ENCODE data around the gene LYPD6B. TPM values are rescaled to one million over a fixed set of nuclear protein-coding genes. Genes with fewer than 3 reads are reported as not detected.

LYPD6B gene
- total and polyA plus RNA-seq, 2 donors (not counting 1 experiment from before 2014, with no cell fraction given) = 1.5 to 2.7 TPM

DNA sequence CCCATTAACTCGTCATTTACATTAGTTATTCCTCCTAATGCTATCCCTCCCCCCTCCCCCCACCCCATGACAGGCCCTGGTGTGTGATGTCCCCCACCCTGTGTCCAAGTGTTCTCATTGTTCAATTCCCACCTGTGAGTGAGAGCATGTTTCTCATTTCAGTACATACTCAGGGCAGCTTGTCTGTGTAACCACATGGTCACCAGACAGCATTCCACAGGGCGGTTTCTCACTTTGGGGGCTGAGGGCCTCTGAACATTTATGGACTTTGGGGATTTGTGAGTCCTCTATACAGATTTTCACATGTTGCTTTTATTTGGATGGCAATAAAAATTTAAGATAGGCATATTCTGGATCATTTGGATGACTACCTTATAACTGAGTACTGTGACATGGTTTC lies 84.0 kb downstream of the LYPD6B start:
- no peak overlapping the region for H2AFZ ChIP-seq (ENCODE audit: insufficient read depth, low read depth, low read length, poor library complexity, severe bottlenecking)
- H3K9me3 ChIP-seq (ENCODE audit: control extremely low read depth in 1 of 3, control insufficient read depth in 2 of 3, insufficient read depth in 1 of 3, low read length in 2 of 3) = peaks cover 0 to 2% (median 0%) of the 10 kb centered on the region in 3 donors
- no CpG with 5 or more reads among the region's 2 CpGs for WGBS (ENCODE audit: insufficient coverage)
- no peak for ATAC-seq (ENCODE audit: low read depth)
- no peaks in the 10 kb centered on the region for H4K20me1 ChIP-seq (ENCODE audit: control insufficient read depth, insufficient read depth, low read length, poor library complexity, severe bottlenecking)
- no peaks in the 10 kb centered on the region for H3K79me2 ChIP-seq (ENCODE audit: control insufficient read depth, insufficient read depth, low read length)
- ChIA-PET POLR2A (no interaction called here), CTCF (no interaction called here)
- TF ChIP-seq, protein P1, sequence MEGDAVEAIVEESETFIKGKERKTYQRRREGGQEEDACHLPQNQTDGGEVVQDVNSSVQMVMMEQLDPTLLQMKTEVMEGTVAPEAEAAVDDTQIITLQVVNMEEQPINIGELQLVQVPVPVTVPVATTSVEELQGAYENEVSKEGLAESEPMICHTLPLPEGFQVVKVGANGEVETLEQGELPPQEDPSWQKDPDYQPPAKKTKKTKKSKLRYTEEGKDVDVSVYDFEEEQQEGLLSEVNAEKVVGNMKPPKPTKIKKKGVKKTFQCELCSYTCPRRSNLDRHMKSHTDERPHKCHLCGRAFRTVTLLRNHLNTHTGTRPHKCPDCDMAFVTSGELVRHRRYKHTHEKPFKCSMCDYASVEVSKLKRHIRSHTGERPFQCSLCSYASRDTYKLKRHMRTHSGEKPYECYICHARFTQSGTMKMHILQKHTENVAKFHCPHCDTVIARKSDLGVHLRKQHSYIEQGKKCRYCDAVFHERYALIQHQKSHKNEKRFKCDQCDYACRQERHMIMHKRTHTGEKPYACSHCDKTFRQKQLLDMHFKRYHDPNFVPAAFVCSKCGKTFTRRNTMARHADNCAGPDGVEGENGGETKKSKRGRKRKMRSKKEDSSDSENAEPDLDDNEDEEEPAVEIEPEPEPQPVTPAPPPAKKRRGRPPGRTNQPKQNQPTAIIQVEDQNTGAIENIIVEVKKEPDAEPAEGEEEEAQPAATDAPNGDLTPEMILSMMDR (IDR thresholded peaks at IDR 0.05) = no peak
- no peak for TF ChIP-seq EZH2 (IDR thresholded peaks at IDR 0.05; ENCODE audit: borderline replicate concordance, insufficient read depth, low read depth, low read length, poor library complexity, severe bottlenecking)
- H3K4me3 Mint-ChIP-seq = no peak overlapping the region
- no peaks in the 10 kb centered on the region for H3K4me1 Mint-ChIP-seq
- no peak overlapping the region for H3K4me2 ChIP-seq (replicated peaks; ENCODE audit: low read depth, low read length, poor library complexity, severe bottlenecking)
- no peak overlapping the region for H3K27ac ChIP-seq (ENCODE audit: low read length in 2 of 2)
- DNase-seq = no peak
- intact Hi-C loops (cut with micrococcal nuclease) = no loop called here
- no peaks in the 10 kb centered on the region for H3K9me3 Mint-ChIP-seq (ENCODE audit: insufficient read depth)
- no peaks in the 10 kb centered on the region for H3K36me3 ChIP-seq (replicated peaks in 1 of 2; ENCODE audit: control extremely low read depth in 1 of 2, control insufficient read depth in 1 of 2, extremely low read depth in 1 of 2, insufficient read depth in 2 of 2, low read length in 1 of 2)
- peaks cover 23% of the 10 kb centered on the region for H3K27me3 Mint-ChIP-seq
- H3K9ac ChIP-seq (ENCODE audit: low read length) = no peak overlapping the region
- no peaks in the 10 kb centered on the region for H3K27me3 ChIP-seq (replicated peaks in 1 of 4; ENCODE audit: control extremely low read depth in 1 of 4, control insufficient read depth in 3 of 4, insufficient read depth in 4 of 4, low read length in 3 of 4)
- no peak overlapping the region for H3K27ac Mint-ChIP-seq
- no peaks in the 10 kb centered on the region for H3K4me1 ChIP-seq (ENCODE audit: control insufficient read depth in 2 of 2, insufficient read depth in 2 of 2, low read length in 2 of 2)
- no peak overlapping the region for H3K4me3 ChIP-seq (ENCODE audit: control extremely low read depth in 1 of 5, extremely low read depth in 1 of 5, insufficient read depth in 1 of 5, low read depth in 2 of 5, low read length in 4 of 5)

DNA sequence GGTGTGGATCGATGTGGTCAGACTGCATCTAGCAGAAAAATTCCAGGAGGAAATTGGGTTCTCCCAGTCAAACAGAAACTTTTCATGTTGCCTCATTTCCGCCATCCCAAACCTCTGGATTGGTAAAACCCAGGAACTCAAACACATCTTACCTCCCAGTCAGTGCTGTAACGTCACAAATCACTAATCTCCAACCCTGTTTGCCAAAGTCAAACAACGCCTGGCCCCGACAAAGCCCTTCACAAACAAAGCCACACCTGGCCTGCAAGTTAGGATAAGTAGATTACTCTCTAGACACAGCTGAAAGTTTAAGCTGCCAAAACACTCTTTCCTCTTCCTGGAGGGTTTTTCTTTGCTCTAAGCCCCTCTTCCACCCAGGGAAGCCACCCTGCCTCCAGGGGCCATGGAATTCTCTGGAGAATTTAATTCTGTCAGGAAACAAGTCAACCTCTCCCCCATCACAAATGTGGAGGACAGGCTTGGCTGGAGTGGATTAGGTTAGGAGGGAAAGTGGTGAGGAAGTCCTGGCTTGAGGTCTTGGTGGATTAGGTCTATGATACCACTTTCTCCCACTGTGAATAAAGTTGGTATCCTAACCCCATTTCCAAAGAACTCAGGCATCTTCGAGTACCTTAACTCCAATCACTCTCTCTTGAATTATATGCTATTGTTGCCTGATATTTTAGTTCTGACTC lies 86.7 kb downstream of the LYPD6B start:
- H3K4me2 ChIP-seq (replicated peaks; ENCODE audit: low read depth, low read length, poor library complexity, severe bottlenecking) = no peak overlapping the region
- no peak overlapping the region for H2AFZ ChIP-seq (ENCODE audit: insufficient read depth, low read depth, low read length, poor library complexity, severe bottlenecking)
- Mint-ChIP-seq H3K27ac (no peak overlapping the region), H3K9me3 (ENCODE audit: insufficient read depth) (no peaks in the 10 kb centered on the region), H3K4me3 (no peak overlapping the region), H3K27me3 (peaks cover 19% of the 10 kb centered on the region), H3K4me1 (peaks cover 7% of the 10 kb centered on the region)
- H3K9me3 ChIP-seq (ENCODE audit: control extremely low read depth in 1 of 3, control insufficient read depth in 2 of 3, insufficient read depth in 1 of 3, low read length in 2 of 3) = peaks cover 0 to 2% (median 0%) of the 10 kb centered on the region in 3 donors
- CTCF ChIA-PET = no interaction called here
- 100% methylated on average over 2 of the region's 6 CpGs for WGBS (ENCODE audit: insufficient coverage)
- H3K27me3 ChIP-seq (replicated peaks in 1 of 4; ENCODE audit: control extremely low read depth in 1 of 4, control insufficient read depth in 3 of 4, insufficient read depth in 4 of 4, low read length in 3 of 4) = no peaks in the 10 kb centered on the region
- no peak for ATAC-seq (ENCODE audit: low read depth)
- H3K79me2 ChIP-seq (ENCODE audit: control insufficient read depth, insufficient read depth, low read length) = no peaks in the 10 kb centered on the region
- intact Hi-C loops (cut with micrococcal nuclease) = no loop called here
- no peaks in the 10 kb centered on the region for H4K20me1 ChIP-seq (ENCODE audit: control insufficient read depth, insufficient read depth, low read length, poor library complexity, severe bottlenecking)
- TF ChIP-seq, protein P1 (IDR thresholded peaks at IDR 0.05) = no peak
- TF ChIP-seq EZH2 (IDR thresholded peaks at IDR 0.05; ENCODE audit: borderline replicate concordance, insufficient read depth, low read depth, low read length, poor library complexity, severe bottlenecking) = no peak
- H3K4me3 ChIP-seq (ENCODE audit: control extremely low read depth in 1 of 5, extremely low read depth in 1 of 5, insufficient read depth in 1 of 5, low read depth in 2 of 5, low read length in 4 of 5) = no peak overlapping the region
- H3K36me3 ChIP-seq (replicated peaks in 1 of 2; ENCODE audit: control extremely low read depth in 1 of 2, control insufficient read depth in 1 of 2, extremely low read depth in 1 of 2, insufficient read depth in 2 of 2, low read length in 1 of 2) = no peaks in the 10 kb centered on the region
- H3K9ac ChIP-seq (ENCODE audit: low read length) = no peak overlapping the region
- DNase-seq = no peak
- peaks cover 0 to 9% of the 10 kb centered on the region in 2 donors for H3K4me1 ChIP-seq (ENCODE audit: control insufficient read depth in 2 of 2, insufficient read depth in 2 of 2, low read length in 2 of 2)
- POLR2A ChIA-PET = no interaction called here
- no peak overlapping the region for H3K27ac ChIP-seq (ENCODE audit: low read length in 2 of 2)

Measured in B cell (primary cell).